Amniotic epithelial cell (primary cell): Measurements from ENCODE around the gene TMEM255B.
A peak's percentile ranks its signal among the peaks of the same experiment; 100 is the strongest.
"Not testable (repeated sequence)": the region's sequence is repeated elsewhere in the genome, so short reads cannot be mapped to it uniquely, and the experiment has no call there.

Experiments used
- DNase-seq: peaks from one replicate; pipeline ENCODE4 v3.0.0-alpha.2; 2010; ENCODE audit warnings: low read depth

Gene TMEM255B

GRCh38 chr13:113734826-113735125 lies 24.2 kb upstream of the TMEM255B start:
- no peak for DNase-seq

DNA sequence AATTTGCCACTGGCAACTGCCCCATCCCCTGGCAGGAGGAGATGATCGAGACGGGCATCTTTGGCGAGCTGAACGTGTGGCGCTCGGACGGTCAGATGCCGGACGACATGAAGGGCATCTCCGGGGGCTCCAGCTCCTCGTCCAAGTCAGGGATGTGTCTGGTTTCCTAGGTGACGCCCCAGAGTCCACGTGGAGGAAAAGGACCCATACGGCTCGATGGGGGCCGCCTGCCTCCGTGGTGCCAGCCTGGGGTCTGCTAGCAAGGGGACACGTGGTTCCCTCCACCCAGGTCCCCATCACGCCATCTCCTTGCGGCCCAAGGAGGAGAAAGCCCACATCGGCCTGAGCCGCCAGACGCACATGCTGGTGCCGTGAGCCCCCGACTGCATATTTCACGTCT lies 23.8 kb upstream of the TMEM255B start:
- DNase-seq: no peak

GRCh38 chr13:113735750-113736149 lies 23.3 kb upstream of the TMEM255B start:
- no peak for DNase-seq

DNA sequence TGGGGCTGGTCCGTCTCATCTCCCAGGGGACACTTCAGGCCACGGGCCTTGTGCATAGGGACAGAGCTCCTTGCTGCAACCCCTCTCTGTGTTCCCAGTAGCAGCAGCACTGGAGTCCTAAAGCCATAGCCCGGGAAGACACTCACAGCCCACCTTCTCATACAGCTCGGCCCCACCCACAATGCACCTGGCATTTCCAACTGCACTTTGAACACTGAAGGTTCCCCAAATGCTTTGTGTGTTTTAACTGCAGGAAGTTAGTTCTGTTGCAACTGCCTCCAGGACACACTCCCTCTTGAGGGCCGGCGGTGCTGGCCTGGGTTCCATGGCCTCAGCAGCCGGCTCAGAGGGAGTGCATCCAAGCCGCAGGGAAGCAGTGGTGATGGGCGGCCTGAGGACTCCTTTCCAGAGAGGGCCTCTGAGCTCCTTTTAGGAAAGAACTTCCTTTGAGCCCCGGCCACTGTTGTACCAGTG lies 22.7 kb upstream of the TMEM255B start:
- DNase-seq: no peak

GRCh38 chr13:113737803-113738202 lies 21.2 kb upstream of the TMEM255B start:
- no peak for DNase-seq

DNA sequence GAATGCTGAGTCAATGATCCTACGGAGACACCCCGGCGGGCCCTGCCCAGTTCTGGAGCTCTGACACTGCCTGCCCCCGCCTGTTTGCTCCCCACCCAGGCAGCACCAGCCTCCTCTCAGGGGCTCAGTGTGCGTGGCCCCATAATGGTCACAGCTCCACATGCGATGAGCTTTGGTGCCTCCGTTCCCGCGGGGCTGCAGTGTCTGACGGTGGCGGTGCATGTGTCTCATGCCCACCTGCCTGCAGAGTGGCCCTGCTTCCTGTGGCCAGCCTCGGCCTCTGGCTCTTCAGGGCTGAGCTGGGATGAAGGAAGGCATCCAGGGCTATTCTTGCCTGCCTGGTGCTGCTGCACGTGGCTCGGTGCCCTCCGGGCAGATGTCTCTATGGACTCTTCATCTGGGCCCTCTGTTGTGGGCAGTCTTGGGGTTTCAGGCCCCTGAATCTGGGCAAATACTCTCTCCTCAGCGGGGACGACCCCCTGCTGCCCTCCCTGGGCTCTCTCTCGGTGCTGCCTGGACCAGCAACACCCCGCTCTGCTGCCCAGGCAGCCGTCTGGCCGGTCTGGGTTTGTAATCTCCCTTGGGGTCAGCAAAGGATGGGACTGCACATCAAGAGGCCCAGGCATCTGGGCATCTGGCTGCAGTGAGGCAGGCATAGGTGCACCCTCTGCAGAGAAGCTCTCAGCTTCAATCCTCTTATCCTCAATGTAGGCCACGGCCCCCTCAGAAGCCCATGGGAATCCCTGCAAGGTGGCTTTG lies 19.3 kb upstream of the TMEM255B start:
- DNase-seq: no peak

GRCh38 chr13:113740286-113740556 lies 18.8 kb upstream of the TMEM255B start:
- no peak for DNase-seq

- DNase-seq: no peak
Measured at GRCh38 chr13:113740661-113741060, 18.4 kb upstream of the TMEM255B start.

DNA sequence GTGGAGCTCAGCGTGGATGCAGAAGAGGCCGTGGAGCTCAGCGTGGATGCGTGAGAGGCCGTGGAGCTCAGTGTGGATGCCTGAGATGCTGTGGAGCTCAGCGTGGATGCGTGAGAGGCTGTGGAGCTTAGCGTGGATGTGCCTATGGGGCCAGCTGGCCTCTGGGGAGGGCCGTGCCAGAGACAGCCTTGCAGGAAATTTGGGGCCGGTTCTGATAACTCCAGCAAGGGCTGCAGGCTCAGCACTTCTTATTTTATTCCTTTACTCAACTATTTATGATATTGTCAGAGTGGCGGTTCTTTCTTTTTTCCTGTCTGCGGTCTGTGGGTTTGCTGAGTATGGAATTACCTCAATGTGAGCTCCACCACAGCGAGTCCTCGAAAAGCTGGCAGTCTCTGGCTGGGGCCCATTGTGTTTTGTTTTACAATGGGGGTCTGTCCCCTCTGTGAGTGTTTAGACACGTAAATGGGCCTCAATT lies 17.8 kb upstream of the TMEM255B start:
- no peak for DNase-seq

GRCh38 chr13:113742000-113742441 lies 17.0 kb upstream of the TMEM255B start:
- DNase-seq: peak; percentile 66

DNA sequence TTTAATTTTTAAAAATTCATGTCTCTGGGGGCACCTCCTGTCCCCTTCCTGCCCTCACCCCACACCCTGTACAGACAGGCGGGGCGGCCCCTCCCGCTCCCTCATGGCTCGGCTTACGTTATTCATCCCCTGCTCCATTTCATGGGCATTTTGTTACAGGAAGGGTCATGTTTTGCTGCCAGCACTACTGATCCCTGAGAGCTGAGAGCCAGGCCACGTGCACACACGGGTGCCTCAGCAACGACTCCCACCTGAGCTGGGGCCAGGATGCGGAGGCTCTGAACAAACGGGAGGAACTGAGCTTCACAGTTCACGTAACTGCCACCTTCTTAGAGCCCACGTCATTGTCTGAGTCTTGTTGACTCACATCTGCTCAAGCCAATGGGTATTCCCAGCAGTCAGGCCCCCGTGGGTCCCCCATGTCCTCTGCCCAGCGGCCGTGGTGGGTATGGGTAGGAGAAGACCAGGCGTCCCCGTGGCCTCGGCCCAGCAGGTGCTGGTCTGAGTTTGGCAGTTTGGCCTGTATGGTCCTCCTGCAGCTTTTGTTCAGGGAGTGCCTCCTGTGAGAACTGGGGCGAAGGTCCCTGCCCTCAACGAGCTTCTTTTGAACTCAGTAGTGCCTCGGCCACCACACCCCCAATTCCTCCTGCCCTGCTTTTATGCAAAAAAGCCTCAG lies 16.4 kb upstream of the TMEM255B start:
- no peak for DNase-seq

DNA sequence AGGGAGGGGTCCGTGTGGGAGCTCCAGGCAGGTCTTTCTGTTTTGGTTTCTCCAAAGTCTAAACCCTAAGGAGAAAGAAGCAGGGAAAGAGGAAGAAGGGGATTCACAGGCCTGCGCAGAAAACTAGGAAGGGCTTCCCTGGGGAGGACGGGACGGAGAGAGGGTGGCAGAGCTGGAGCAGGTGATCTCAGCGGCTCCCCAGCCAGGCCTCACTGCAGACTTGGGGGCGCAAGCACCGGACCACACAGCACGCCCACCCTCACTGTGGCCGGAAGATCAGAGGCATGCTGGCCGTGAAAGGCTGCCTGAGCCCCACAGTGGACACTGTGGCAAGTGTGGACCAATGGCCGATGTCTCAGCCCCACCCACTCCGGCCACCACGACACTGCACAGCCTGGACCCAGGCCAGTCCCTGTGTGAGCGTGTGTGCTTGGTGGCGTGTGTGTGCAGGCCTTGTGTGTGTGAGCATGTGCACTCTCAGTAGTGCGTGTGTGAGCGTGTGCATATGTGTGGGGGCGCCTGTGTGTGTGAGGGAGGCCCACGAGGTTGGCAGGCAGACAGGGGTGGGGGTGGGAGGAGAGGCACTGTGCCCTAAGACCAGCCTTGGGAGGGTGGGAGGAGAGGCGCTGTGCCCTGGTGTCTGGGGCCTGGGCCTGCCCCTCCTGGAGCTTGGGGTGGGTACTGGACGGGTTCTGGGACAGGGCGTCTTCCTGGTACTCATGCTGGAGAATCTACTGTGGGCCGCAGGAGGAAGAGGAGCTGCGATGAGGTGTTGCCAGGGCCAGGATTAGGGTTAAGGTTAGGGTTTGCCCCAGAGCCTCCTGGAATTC lies 15.4 kb upstream of the TMEM255B start:
- DNase-seq: no peak

GRCh38 chr13:113744197-113745000 lies 14.6 kb upstream of the TMEM255B start:
- no peak for DNase-seq

GRCh38 chr13:113745059-113745458 lies 14.0 kb upstream of the TMEM255B start:
- no peak for DNase-seq

DNA sequence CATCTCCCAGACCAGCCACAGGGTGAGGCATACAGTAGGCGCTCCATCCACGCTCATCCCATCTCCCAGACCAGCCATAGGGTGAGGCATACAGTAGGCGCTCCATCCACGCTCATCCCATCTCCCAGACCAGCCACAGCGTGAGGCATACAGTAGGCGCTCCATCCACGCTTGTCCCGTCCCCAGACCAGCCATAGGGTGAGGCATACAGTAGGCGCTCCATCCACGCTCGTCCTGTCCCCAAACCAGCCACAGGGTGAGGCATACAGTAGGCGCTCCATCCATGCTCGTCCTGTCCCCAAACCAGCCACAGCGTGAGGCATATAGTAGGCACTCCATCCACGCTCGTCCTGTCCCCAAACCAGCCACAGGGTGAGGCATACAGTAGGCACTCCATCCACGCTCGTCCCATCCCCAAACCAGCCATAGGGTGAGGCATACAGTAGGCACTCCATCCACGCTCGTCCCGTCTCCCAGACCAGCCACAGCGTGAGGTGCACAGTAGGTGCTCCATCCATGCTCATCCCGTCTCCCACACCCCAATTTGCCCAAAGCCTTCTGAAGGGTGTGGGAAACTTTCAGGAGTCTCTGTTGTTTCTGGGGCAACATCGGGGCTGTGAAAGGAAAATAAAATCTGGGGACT lies 13.4 kb upstream of the TMEM255B start:
- not testable (repeated sequence) for DNase-seq

DNA sequence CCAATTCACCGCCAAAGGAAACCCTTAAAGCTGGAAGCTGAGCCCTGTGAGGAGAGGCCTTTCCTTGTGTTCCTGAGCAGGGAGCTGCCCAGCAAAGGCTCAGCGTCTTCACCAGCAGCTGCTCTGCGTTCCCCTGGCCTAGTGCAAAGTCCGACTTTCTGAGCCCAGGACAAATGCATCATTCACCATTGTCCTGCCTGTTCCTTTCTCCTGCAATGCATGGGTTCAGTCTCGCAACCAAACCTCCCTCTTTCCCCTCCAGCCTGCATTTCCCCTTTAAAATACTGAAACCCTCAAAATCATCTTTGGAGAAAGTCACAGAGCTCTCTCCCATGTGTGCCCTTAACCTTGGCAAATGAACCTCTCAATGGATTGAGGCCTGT lies 12.9 kb upstream of the TMEM255B start:
- no peak for DNase-seq

DNA sequence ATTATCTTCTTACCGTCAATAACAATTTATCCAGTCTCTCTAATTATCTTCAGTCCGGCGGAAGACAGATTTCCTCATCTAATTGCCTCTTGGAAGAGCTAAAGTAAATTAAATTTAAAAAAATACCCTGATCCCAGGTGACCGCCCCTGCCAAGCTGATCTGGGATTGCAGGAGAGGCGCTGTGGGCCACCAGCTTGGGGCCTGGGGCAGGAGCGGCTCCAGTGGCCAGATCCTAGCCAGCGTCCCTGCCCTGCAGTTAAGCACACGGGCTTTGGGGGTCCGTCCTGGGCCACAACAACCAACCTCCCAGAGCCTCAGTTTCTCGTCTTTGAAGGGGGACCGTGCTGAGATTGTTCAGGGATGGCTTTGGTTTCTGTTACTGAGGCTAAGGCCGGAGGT lies 12.4 kb upstream of the TMEM255B start:
- no peak for DNase-seq

GRCh38 chr13:113747291-113747833 lies 11.7 kb upstream of the TMEM255B start:
- no peak for DNase-seq

DNA sequence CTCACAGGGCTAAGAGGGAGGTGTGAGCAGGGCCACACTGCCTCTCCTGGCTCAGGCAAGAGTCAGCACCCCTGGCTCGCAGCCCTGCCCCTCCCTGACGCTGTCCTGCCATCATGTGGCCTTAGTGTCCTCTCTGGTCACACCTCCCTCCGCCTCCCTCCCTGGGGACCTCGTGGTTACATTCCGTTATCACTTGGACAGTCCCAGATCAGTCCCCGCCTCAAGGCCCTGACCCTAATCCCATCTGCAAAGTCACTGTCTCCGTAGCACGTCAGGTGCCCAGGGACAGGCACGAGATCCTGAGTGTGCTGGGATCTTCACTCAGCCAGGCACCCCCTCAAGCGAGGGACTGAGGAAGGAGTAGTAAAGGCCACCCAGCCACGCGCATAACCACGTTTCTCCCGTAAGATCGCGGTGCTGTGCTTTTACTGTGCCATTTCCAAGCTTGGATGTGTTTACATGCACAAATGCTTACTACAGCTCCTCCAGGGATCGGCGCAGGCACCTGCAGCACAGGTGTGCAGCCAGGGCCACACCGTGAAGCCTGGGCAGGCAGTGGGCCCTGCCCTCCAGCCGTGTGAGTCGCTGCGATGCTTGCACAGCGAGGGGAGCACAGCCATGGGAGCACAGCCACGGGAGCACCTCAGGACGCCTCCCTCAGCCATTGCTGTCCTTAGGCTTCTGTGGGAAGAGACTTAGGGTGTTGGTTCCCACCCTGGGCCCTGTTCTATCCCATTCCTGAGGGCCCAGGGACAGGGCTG lies 10.7 kb upstream of the TMEM255B start:
- DNase-seq: no peak

- no peak for DNase-seq
Measured at GRCh38 chr13:113748862-113749451, 10.1 kb upstream of the TMEM255B start.
